Body of pancreas (tissue), 4 donors: ENCODE data around the gene TMEM141.
A peak's percentile ranks its signal among the peaks of the same experiment; 100 is the strongest.

Experiments used
- CTCF ChIP-seq, 7 experiments: fragments of 450-650 bp in 4 of 7; fragments of 200-600 bp in 3 of 7; sonication (generic) in 3 of 7; IDR thresholded peaks; one replicate each; pipeline ENCODE4 v1.5.1; 2016 to 2019; ENCODE audit warnings: antibody characterized with exemption in 7 of 7
- POLR2A ChIP-seq, 3 donors: fragments of 450-650 bp; IDR thresholded peaks; one replicate each; pipeline ENCODE4 v1.6.1; 2016; ENCODE audit warnings: antibody characterized with exemption in 3 of 3, mild to moderate bottlenecking in 2 of 3

GRCh38 chr9:136784249-136784996 lies 6.7 kb upstream of the TMEM141 start:
- TF ChIP-seq POLR2A (IDR thresholded peaks at IDR 0.05) (no peak), CTCF (IDR thresholded peaks at IDR 0.05) (peak; percentile 28 to 56 (median 52))
